ENCODE results near the gene CCDC182.

DNA sequence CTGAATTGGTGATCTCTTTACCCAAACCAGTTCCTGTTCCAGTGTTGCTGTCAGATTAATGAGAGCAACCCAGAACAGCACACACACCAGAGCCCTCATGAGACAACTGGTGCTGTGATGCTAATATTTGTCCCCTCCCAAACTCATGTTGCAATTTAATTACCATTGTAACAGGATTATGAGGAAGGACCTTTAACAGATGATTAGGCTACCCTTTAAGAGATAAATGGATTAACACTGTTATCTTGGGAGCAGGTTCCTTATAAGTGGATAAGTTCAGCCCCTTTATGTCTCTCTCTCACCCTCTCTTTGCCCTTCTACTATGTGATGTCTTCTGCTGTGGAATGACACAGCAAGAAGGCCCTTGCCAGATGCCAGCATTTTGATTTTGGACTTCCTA, 1.1 kb upstream of the CCDC182 start:
- TF ChIP-seq EZH2phosphoT487 (IDR thresholded peaks at IDR 0.05; ENCODE audit: insufficient read depth, low read depth) (no peak), EZH2 (IDR thresholded peaks at IDR 0.05; ENCODE audit: insufficient read depth, poor library complexity, severe bottlenecking) (no peak)
